ENCODE results near the gene GABRR3.

GRCh38 chr3:97949743-97950142 is 85.4 kb downstream of the GABRR3 start:
- TF ChIP-seq CTCF (IDR thresholded peaks at IDR 0.05 in 8 of 11, conservative IDR thresholded peaks at IDR 0.05 in 3 of 11), result no peak
- no peak for TF ChIP-seq POLR2A (IDR thresholded peaks at IDR 0.05)
- TF ChIP-seq POLR2AphosphoS5 (IDR thresholded peaks at IDR 0.05), result no peak

Measured in spleen (tissue), 7 donors.